K562 (cell line): ENCODE data around the gene MYL12A. TPM values are rescaled to one million over a fixed set of nuclear protein-coding genes. Genes with fewer than 3 reads are reported as not detected.

Experiments
- ATF4 ChIP-seq: fragments of 450-650 bp; formaldehyde crosslinking; IDR thresholded peaks from 2 replicates; pipeline ENCODE4 v1.4.0; 2022; ENCODE audit warnings: mild to moderate bottlenecking, moderate library complexity
- CHD2 ChIP-seq: IDR thresholded peaks from 2 replicates; pipeline ENCODE4 v1.6.1; 2011; ENCODE audit warnings: low read depth, low read length
- CTCF ChIP-seq, 3 experiments: IDR thresholded peaks in 2 of 3; conservative IDR thresholded peaks in 1 of 3; 2 replicates each; pipeline ENCODE4 v1.5.1; 2011 to 2012; ENCODE audit warnings: low read length in 3 of 3, mild to moderate bottlenecking in 3 of 3, control low read depth in 2 of 3, improper control_type of control experiment in 1 of 3, inconsistent platforms in 1 of 3, low read depth in 1 of 3, mixed read lengths in 1 of 3, moderate library complexity in 1 of 3; ENCODE audit not compliant: insufficient read depth in 2 of 3
- DACH1 ChIP-seq: fragments of 450-650 bp; IDR thresholded peaks from 2 replicates; pipeline ENCODE4 v1.6.1; 2018; ENCODE audit not compliant: partially characterized antibody
- HDAC1 ChIP-seq, 2 experiments: fragments of 450-650 bp; IDR thresholded peaks; 2 replicates each; pipeline ENCODE4 v1.6.1; 2016 to 2017; ENCODE audit warnings: inconsistent platforms in 1 of 2, mild to moderate bottlenecking in 1 of 2, moderate library complexity in 1 of 2
- MAFG ChIP-seq: fragments of 450-650 bp; conservative IDR thresholded peaks from 2 replicates; pipeline ENCODE4 v1.6.1; 2016; ENCODE audit warnings: missing genetic modification characterization, missing compliant biosample characterization
- MCM7 ChIP-seq, 2 experiments: fragments of 450-650 bp; IDR thresholded peaks; 2 replicates each; pipeline ENCODE4 v1.6.1; 2016 to 2018
- MEF2D ChIP-seq: conservative IDR thresholded peaks from 2 replicates; pipeline ENCODE4 v1.6.1; 2016; ENCODE audit warnings: low read depth, missing genetic modification characterization, missing compliant biosample characterization
- MLX ChIP-seq, 2 experiments: fragments of 450-650 bp in 1 of 2; sonication (generic) in 1 of 2; formaldehyde crosslinking; conservative IDR thresholded peaks; 2 replicates each; pipeline versions ENCODE4 v1.4.0 to v1.8.1; 2020 to 2022; ENCODE audit warnings: mild to moderate bottlenecking in 1 of 2, missing genetic modification reagents in 1 of 2
- MTF1 ChIP-seq: fragments of 250-450 bp; sonication (Bioruptor Pico); IDR thresholded peaks from 2 replicates; pipeline ENCODE4 v1.9.0; 2021; ENCODE audit warnings: moderate library complexity, mild to moderate bottlenecking, inconsistent platforms, borderline replicate concordance
- MXI1 ChIP-seq: IDR thresholded peaks from 2 replicates; pipeline ENCODE4 v1.6.1; 2011; ENCODE audit warnings: low read depth, mild to moderate bottlenecking, improper control_type of control experiment, low read length
- NCOA1 ChIP-seq: fragments of 450-650 bp; IDR thresholded peaks from 2 replicates; pipeline ENCODE4 v1.6.1; 2016; ENCODE audit warnings: low read depth
- POLR3A ChIP-seq: IDR thresholded peaks from 2 replicates; pipeline ENCODE4 v1.6.1; 2011; ENCODE audit warnings: borderline replicate concordance, mild to moderate bottlenecking, moderate library complexity; ENCODE audit not compliant: insufficient read length, insufficient read depth; ENCODE audit errors: extremely low read depth
- RFX7 ChIP-seq: fragments of 250-450 bp; sonication (Bioruptor Pico); IDR thresholded peaks from 2 replicates; pipeline ENCODE4 v1.5.1; 2021; ENCODE audit warnings: mild to moderate bottlenecking
- SETDB1 ChIP-seq: IDR thresholded peaks from one replicate; pipeline ENCODE4 v1.6.1; 2012; ENCODE audit warnings: low read length, control low read depth, inconsistent platforms
- SP2 ChIP-seq: IDR thresholded peaks from 2 replicates; pipeline ENCODE4 v1.6.1; 2011; ENCODE audit warnings: mild to moderate bottlenecking, low read depth, low read length, moderate library complexity; ENCODE audit not compliant: poor library complexity, severe bottlenecking; ENCODE audit errors: extremely low read depth
- TAL1 ChIP-seq: fragments of 450-650 bp; IDR thresholded peaks from 2 replicates; pipeline ENCODE4 v1.6.1; 2016; ENCODE audit warnings: mild to moderate bottlenecking
- VEZF1 ChIP-seq: fragments of 200-800 bp; sonication (Bioruptor generic); IDR thresholded peaks from 2 replicates; pipeline ENCODE4 v1.6.1; 2017; ENCODE audit warnings: missing genetic modification characterization, missing compliant biosample characterization
- ZBTB34 ChIP-seq: fragments of 250-450 bp; sonication (Bioruptor Pico); IDR thresholded peaks from 2 replicates; pipeline ENCODE4 v1.8.0; 2021; ENCODE audit warnings: mild to moderate bottlenecking, moderate library complexity
- ZNF23 ChIP-seq: fragments of 250-450 bp; sonication (Bioruptor Pico); IDR thresholded peaks from 2 replicates; pipeline ENCODE4 v1.4.0; 2020; ENCODE audit warnings: mild to moderate bottlenecking
- ZNF316 ChIP-seq: fragments of 450-650 bp; IDR thresholded peaks from 2 replicates; pipeline ENCODE4 v1.6.1; 2016
- ZNF354B ChIP-seq: fragments of 250-450 bp; sonication (Bioruptor Pico); IDR thresholded peaks from 2 replicates; pipeline ENCODE4 v1.4.0; 2020
- ZNF584 ChIP-seq: fragments of 200-800 bp; sonication (Bioruptor generic); IDR thresholded peaks from 2 replicates; pipeline ENCODE4 v1.6.1; 2016; ENCODE audit warnings: low read depth, mild to moderate bottlenecking, missing genetic modification characterization, missing compliant biosample characterization
- ZNF785 ChIP-seq: fragments of 250-450 bp; sonication (Bioruptor Pico); IDR thresholded peaks from 2 replicates; pipeline ENCODE4 v1.4.0; 2020; ENCODE audit warnings: mild to moderate bottlenecking
- polyA plus RNA-seq, 8 experiments: library from polyadenylated mRNA; depleted of rRNA in 4 of 8; stranded (reverse) in 5 of 8; unstranded in 3 of 8; fragments of >200 nt; fragmentation: Nextera tagmentation in 2 of 8; fragmentation: Illumina TruSeq in 1 of 8; extraction: Ambion mirVana in 2 of 8; extraction: Trizol in 1 of 8; gene quantifications; 2 replicates each; pipeline versions ENCODE4 v1.2.1 to v1.2.3, GENCODE V29; 2011 to 2014; ENCODE audit warnings: inconsistent platforms in 1 of 8, missing spikeins in 1 of 8
- total RNA-seq, 7 experiments: library from RNA; depleted of rRNA in 6 of 7; stranded (reverse); fragments of >200 nt in 6 of 7; fragmentation: Illumina TruSeq in 2 of 7; extraction: Trizol in 2 of 7; gene quantifications; 2 replicates each; pipeline versions ENCODE4 v1.2.1 to v1.2.3, GENCODE V29; 2011 to 2021; ENCODE audit warnings: low replicate concordance in 1 of 7

The MYL12A gene
- total and polyA plus RNA-seq, 9 of the 15 experiments (the other 6 are each of a cell fraction or from before 2014, with no cell fraction given): 308 to 1,031 (median 559) TPM

- TF ChIP-seq HDAC1 (IDR thresholded peaks at IDR 0.05) (peak in 1 of 2 experiments; percentile 72; a peak in 1 of 4 replicates), MXI1 (no peak), POLR3A (no peak), CHD2 (no peak; the same call in 1 of the 2 replicates), ZNF584 (CRISPR knock-in tag) (no peak), SP2 (no peak), MCM7 (IDR thresholded peaks at IDR 0.05) (no peak), CTCF (IDR thresholded peaks at IDR 0.05 in 2 of 3, conservative IDR thresholded peaks at IDR 0.05 in 1 of 3; ENCODE audit: insufficient read depth in 2 of 3, low read depth in 1 of 3, low read length in 3 of 3) (no peak), NCOA1 (peak; percentile 56), ZNF785 (CRISPR knock-in tag) (no peak), MEF2D (tag) (peak; percentile 46; the same call in 1 of the 2 replicates), MLX (CRISPR knock-in tag; conservative IDR thresholded peaks at IDR 0.05) (no peak), MTF1 (CRISPR knock-in tag) (no peak), ZNF316 (no peak), ZNF23 (CRISPR knock-in tag) (0 out of 2 replicates have a peak, but pooled peaks have one; percentile 14), RFX7 (no peak), ZNF354B (no peak), ATF4 (CRISPR knock-in tag) (no peak), VEZF1 (no peak), TAL1 (peak; percentile 83), ZBTB34 (CRISPR knock-in tag) (no peak), MAFG (tag) (no peak), SETDB1 (no peak), DACH1 (no peak)
Measured at GRCh38 chr18:3246635-3247239, 864 bp upstream of the MYL12A start (continued).
